ENCODE data around the gene SAMD4A.

DNA sequence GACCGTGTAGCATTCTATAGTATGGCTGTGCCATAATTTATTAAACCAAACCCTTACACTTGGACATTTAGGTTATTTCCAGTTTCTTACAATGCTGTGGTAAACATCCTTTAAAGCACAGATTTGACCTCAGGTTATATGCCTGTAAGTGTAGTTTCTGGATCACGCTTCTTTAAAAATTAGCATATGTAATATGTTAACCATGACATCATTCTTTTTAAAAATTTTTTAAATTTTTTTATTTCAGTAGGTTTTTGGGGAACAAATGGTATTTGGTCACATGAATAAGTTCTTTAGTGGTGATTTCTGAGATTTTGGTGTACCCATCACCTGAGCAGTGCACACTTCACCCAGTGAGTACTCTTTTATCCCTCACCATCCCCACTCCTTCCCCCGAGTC, 18.3 kb downstream of the SAMD4A start:
- no peak for TF ChIP-seq SUZ12 (IDR thresholded peaks at IDR 0.05; ENCODE audit: extremely low read depth, insufficient read depth, insufficient read length)
- TF ChIP-seq ZNF274 (IDR thresholded peaks at IDR 0.05; ENCODE audit: low read depth, low read length), result no peak
- no peak for TF ChIP-seq YY1 (IDR thresholded peaks at IDR 0.05; ENCODE audit: insufficient read depth, insufficient read length)
